K562 (cell line): ENCODE data around the gene CEACAM8. TPM values are rescaled to one million over a fixed set of nuclear protein-coding genes. Genes with fewer than 3 reads are reported as not detected.

Experiments
- ATAC-seq: fragments of 200-7000 bp; cut with Tn5 transposase; 3 replicates; pipeline ENCODE4 v1.9.1; 2020; ENCODE audit warnings: moderate library complexity
- BruUV-seq: library from RNA; stranded (reverse); fragments of 400-500 nt; replicated peaks from 2 replicates; lab custom pipeline; 2021; lab: Mats Ljungman, UMichigan
- CTCF ChIA-PET: fragments of 300-600 bp; formaldehyde crosslinking; extraction: SDS; loops from one replicate; lab custom pipeline; 2021; ENCODE audit warnings: low intra/inter-chr PET ratio; lab: Yijun Ruan, JAX
- POLR2A ChIA-PET: fragments of 300-600, 350-650 bp; sonication (Branson Sonifier 250); formaldehyde crosslinking; extraction: SDS; loops from one replicate; lab custom pipeline; 2021; ENCODE audit warnings: antibody characterized with exemption, inconsistent platforms; lab: Yijun Ruan, JAX
- DNase-seq, 4 experiments: peaks; one replicate each; pipeline versions ENCODE4 v3.0.0 to v3.0.0-alpha.2; 2011 to 2018; ENCODE audit warnings: low spot score in 3 of 4, mixed read lengths in 3 of 4; ENCODE audit errors: extremely low read depth in 1 of 4
- FAIRE-seq: peaks from 2 replicates; lab custom pipeline; 2011; peaks lifted over from hg19 to GRCh38; lab: Jason Lieb, UNC
- H2AFZ ChIP-seq: 2 replicates; pipeline ENCODE4 v1.6.0; 2011; ENCODE audit warnings: low read depth, low read length, control low read depth, inconsistent platforms
- H3K27ac ChIP-seq: fragments of 200-600 bp; 3 replicates; pipeline ENCODE4 v1.8.0; 2011; ENCODE audit warnings: low read depth, mild to moderate bottlenecking, control low read depth, inconsistent platforms, low read length, moderate library complexity, mixed read lengths; ENCODE audit errors: extremely low read depth
- H3K27me3 ChIP-seq, 2 experiments: fragments of 300-600 bp in 1 of 2; 2 replicates in 1 of 2; 3 replicates in 1 of 2; pipeline versions ENCODE4 v1.6.0 to v1.8.0; 2011; ENCODE audit warnings: inconsistent platforms in 2 of 2, low read length in 2 of 2, mild to moderate bottlenecking in 1 of 2, mixed read lengths in 1 of 2, moderate library complexity in 1 of 2; ENCODE audit not compliant: control insufficient read depth in 2 of 2, insufficient read depth in 2 of 2
- H3K36me3 ChIP-seq: fragments of 300-600 bp; 3 replicates; pipeline ENCODE4 v1.8.0; 2011; ENCODE audit warnings: mild to moderate bottlenecking, low read length, inconsistent platforms; ENCODE audit not compliant: control insufficient read depth, insufficient read depth
- H3K4me1 ChIP-seq, 2 experiments: fragments of 200-600 bp in 1 of 2; replicated peaks in 1 of 2; 2 replicates in 1 of 2; 3 replicates in 1 of 2; pipeline versions ENCODE4 v1.5.1 to v1.8.0; 2011; ENCODE audit warnings: inconsistent platforms in 2 of 2, low read length in 2 of 2, mild to moderate bottlenecking in 1 of 2, mixed read lengths in 1 of 2, moderate library complexity in 1 of 2; ENCODE audit not compliant: control insufficient read depth in 2 of 2, insufficient read depth in 2 of 2
- H3K4me2 ChIP-seq: 2 replicates; pipeline ENCODE4 v1.6.1; 2011; ENCODE audit warnings: low read length, control low read depth, inconsistent platforms, mixed read lengths; ENCODE audit not compliant: insufficient read depth
- H3K4me3 ChIP-seq: fragments of 200-600 bp; sonication (generic), shearing (Covaris generic); 2 replicates; pipeline ENCODE4 v1.5.1; 2016; ENCODE audit warnings: control low read depth, inconsistent platforms
- H3K79me2 ChIP-seq: fragments of 200-600 bp; 3 replicates; pipeline ENCODE4 v1.8.0; 2011; ENCODE audit warnings: low read length, inconsistent platforms; ENCODE audit not compliant: control insufficient read depth, insufficient read depth
- H3K9ac ChIP-seq, 2 experiments: 2 replicates each; pipeline versions ENCODE4 v1.6.0 to v1.6.1; 2011; ENCODE audit warnings: low read depth in 2 of 2, low read length in 2 of 2, control low read depth in 1 of 2, inconsistent platforms in 1 of 2, mild to moderate bottlenecking in 1 of 2, mixed read lengths in 1 of 2; ENCODE audit not compliant: insufficient read depth in 1 of 2
- H3K9me1 ChIP-seq: one replicate; pipeline ENCODE4 v1.6.0; 2011; ENCODE audit warnings: inconsistent platforms, mild to moderate bottlenecking, low read length, moderate library complexity; ENCODE audit not compliant: control insufficient read depth, insufficient read depth
- H3K9me3 ChIP-seq: replicated peaks from 2 replicates; pipeline ENCODE4 v1.5.1; 2011; ENCODE audit warnings: low read depth, low read length, inconsistent platforms; ENCODE audit not compliant: control insufficient read depth, insufficient read depth
- H4K20me1 ChIP-seq: replicated peaks from 2 replicates; pipeline ENCODE4 v1.6.1; 2011; ENCODE audit warnings: low read length, inconsistent platforms, mixed read lengths; ENCODE audit not compliant: control insufficient read depth, insufficient read depth
- ARID4B ChIP-seq: sonication (generic); formaldehyde crosslinking; IDR thresholded peaks from 2 replicates; pipeline ENCODE4 v1.8.0; 2022; ENCODE audit warnings: mild to moderate bottlenecking, missing genetic modification reagents
- ATF2 ChIP-seq: sonication (generic); formaldehyde crosslinking; IDR thresholded peaks from 2 replicates; pipeline ENCODE4 v1.8.1; 2022; ENCODE audit warnings: missing genetic modification reagents
- CAMTA2 ChIP-seq: fragments of 250-450 bp; sonication (Bioruptor Pico); conservative IDR thresholded peaks from 2 replicates; pipeline ENCODE4 v1.5.1; 2022
- CREB3L1 ChIP-seq: fragments of 450-650 bp; IDR thresholded peaks from 2 replicates; pipeline ENCODE4 v1.6.1; 2014; ENCODE audit warnings: low read depth, mild to moderate bottlenecking, moderate library complexity, borderline replicate concordance
- MYC ChIP-seq, 2 experiments: fragments of 250-450 bp in 1 of 2; sonication (Bioruptor Pico) in 1 of 2; IDR thresholded peaks; 2 replicates each; pipeline versions ENCODE4 v1.5.1 to v1.6.1; 2012 to 2021; ENCODE audit warnings: low read depth in 2 of 2, borderline replicate concordance in 1 of 2, improper control_type of control experiment in 1 of 2, low read length in 1 of 2, mild to moderate bottlenecking in 1 of 2, moderate library complexity in 1 of 2
- PTRF ChIP-seq: fragments of 450-650 bp; IDR thresholded peaks from 2 replicates; pipeline ENCODE4 v1.6.1; 2016; ENCODE audit warnings: mild to moderate bottlenecking, missing genetic modification characterization, missing compliant biosample characterization
- RAD21 ChIP-seq, 2 experiments: fragments of 250-450 bp in 1 of 2; fragments of 450-650 bp in 1 of 2; sonication (Bioruptor Pico) in 1 of 2; formaldehyde crosslinking in 1 of 2; IDR thresholded peaks in 1 of 2; conservative IDR thresholded peaks in 1 of 2; 2 replicates each; pipeline versions ENCODE4 v1.4.0 to v1.8.0; 2020 to 2022; ENCODE audit warnings: mild to moderate bottlenecking in 2 of 2, moderate library complexity in 1 of 2
- ZBTB26 ChIP-seq: fragments of 450-650 bp; formaldehyde crosslinking; IDR thresholded peaks from 2 replicates; pipeline ENCODE4 v1.4.0; 2022; ENCODE audit warnings: missing genetic modification characterization
- ZNF121 ChIP-seq: sonication (generic); formaldehyde crosslinking; conservative IDR thresholded peaks from 2 replicates; pipeline ENCODE4 v1.8.0; 2022; ENCODE audit warnings: missing genetic modification reagents
- WGBS: fragments of 100-300 bp; shearing (Covaris generic); methylation state at CpG from one replicate; pipeline ENCODE4 v1.1.6; 2016; ENCODE audit warnings: low coverage, mixed read lengths; ENCODE audit not compliant: insufficient coverage; ENCODE audit errors: missing lambda C conversion rate; 5-methylcytosine and 5-hydroxymethylcytosine counted together
- in situ Hi-C: fragments of 300-500 bp; cut with MboI; formaldehyde crosslinking; loops from 4 replicates; pipeline ENCODE4 v1.15.0; 2018; ENCODE audit warnings: inconsistent platforms, mixed read lengths
- intact Hi-C: fragments of 100-400 bp; cut with micrococcal nuclease; formaldehyde crosslinking; loops from 2 replicates; pipeline ENCODE4 v1.14.2; 2022
- polyA plus RNA-seq, 8 experiments: library from polyadenylated mRNA; depleted of rRNA in 4 of 8; stranded (reverse) in 5 of 8; unstranded in 3 of 8; fragments of >200 nt; fragmentation: Nextera tagmentation in 2 of 8; fragmentation: Illumina TruSeq in 1 of 8; extraction: Ambion mirVana in 2 of 8; extraction: Trizol in 1 of 8; gene quantifications; 2 replicates each; pipeline versions ENCODE4 v1.2.1 to v1.2.3, GENCODE V29; 2011 to 2014; ENCODE audit warnings: inconsistent platforms in 1 of 8, missing spikeins in 1 of 8
- total RNA-seq, 7 experiments: library from RNA; depleted of rRNA in 6 of 7; stranded (reverse); fragments of >200 nt in 6 of 7; fragmentation: Illumina TruSeq in 2 of 7; extraction: Trizol in 2 of 7; gene quantifications; 2 replicates each; pipeline versions ENCODE4 v1.2.1 to v1.2.3, GENCODE V29; 2011 to 2021; ENCODE audit warnings: low replicate concordance in 1 of 7

CEACAM8 gene
- total and polyA plus RNA-seq, 9 of the 15 experiments (the other 6 are each of a cell fraction or from before 2014, with no cell fraction given): not detected

- TF ChIP-seq ARID4B (no peak), MYC (IDR thresholded peaks at IDR 0.05; ENCODE audit: low read depth, low read length) (no peak), MYC (CRISPR knock-in tag; IDR thresholded peaks at IDR 0.05; ENCODE audit: borderline replicate concordance, low read depth) (no peak), CAMTA2 (CRISPR knock-in tag) (no peak), RAD21 (CRISPR knock-in tag; conservative IDR thresholded peaks at IDR 0.05 in 1 of 2, IDR thresholded peaks at IDR 0.05 in 1 of 2) (no peak)
Observed at GRCh38 chr19:42619271-42619670, 24.5 kb upstream of the CEACAM8 start (continued).

GRCh38 chr19:42613666-42614065 lies 18.9 kb upstream of the CEACAM8 start:
- FAIRE-seq (no peak), ATAC-seq (no peak), DNase-seq (no peak)
- intact Hi-C loops (no loop called here), in situ Hi-C loops (no loop called here)
- no peak overlapping the region for H3K27ac ChIP-seq
- H3K27me3 ChIP-seq: peaks cover 0 to 4% of the 10 kb centered on the region in 2 experiments; a peak in 1 of 5 replicates
- H3K9me3 ChIP-seq: no peaks in the 10 kb centered on the region
- ChIA-PET CTCF (no interaction called here), POLR2A (no interaction called here)
- H3K4me1 ChIP-seq: no peaks in the 10 kb centered on the region
- no peak overlapping the region for H2AFZ ChIP-seq
- H4K20me1 ChIP-seq: no peaks in the 10 kb centered on the region
- H3K4me2 ChIP-seq: no peak overlapping the region
- no peak overlapping the region for H3K9ac ChIP-seq
- no peaks in the 10 kb centered on the region for H3K79me2 ChIP-seq
- no peak overlapping the region for H3K4me3 ChIP-seq
- no peaks in the 10 kb centered on the region for H3K36me3 ChIP-seq
- no peaks in the 10 kb centered on the region for H3K9me1 ChIP-seq
- no TSS peak for BruUV-seq
- WGBS: 2% methylated on average over 5 of the region's 5 CpGs
- TF ChIP-seq CREB3L1: no peak
- no peak for TF ChIP-seq ATF2 (CRISPR knock-in tag)
- no peak for TF ChIP-seq ZBTB26 (CRISPR knock-in tag)
- TF ChIP-seq ZNF121 (CRISPR knock-in tag): no peak
- no peak for TF ChIP-seq PTRF
